NT2/D1 (cell line): Measurements from ENCODE around the gene SDCCAG8.

Source experiments
- YY1 ChIP-seq: IDR thresholded peaks from 2 replicates; pipeline ENCODE4 v1.6.1; 2011; ENCODE audit not compliant: insufficient read length, insufficient read depth
- ZNF274 ChIP-seq: IDR thresholded peaks from 2 replicates; pipeline ENCODE4 v1.6.1; 2011; ENCODE audit warnings: mild to moderate bottlenecking, low read depth, low read length

GRCh38 chr1:243452092-243452491 is 196.3 kb downstream of the SDCCAG8 start:
- TF ChIP-seq ZNF274: no peak
- no peak for TF ChIP-seq YY1
